Subcutaneous preadipocyte (primary cell): Measurements from ENCODE around the gene TBC1D19. TPM values are rescaled to one million over a fixed set of nuclear protein-coding genes. Genes with fewer than 3 reads are reported as not detected.

ENCODE experiments used
- small RNA-seq: library from RNA; depleted of rRNA; stranded (forward); fragments of <200 nt; gene quantifications from one replicate; pipeline ENCODE3, GENCODE V24; 2012
- total RNA-seq: library from RNA; depleted of rRNA; stranded (reverse); fragments of >200 nt; gene quantifications from 2 replicates; pipeline ENCODE4 v1.2.3, GENCODE V29; 2012

The TBC1D19 gene
- 21.9 and 27.9 TPM in 2 replicates for total RNA-seq

GRCh38 chr4:26583865-26584652 lies at the start of gene TBC1D19:
TSS of gene TBC1D19 (plus strand) at chr4:26584084. CDS start at chr4:26584194, 110 bp downstream.

Small RNAs within 50 kb of the gene (small RNA-seq; reads per million reads assigned to genes)
- gene RF00284, result not detected

Other genes starting within 250 kb of the TBC1D19 start
- not detected in 2 replicates for gene CCKAR, start 93.6 kb upstream of the TBC1D19 start, total RNA-seq